Body of pancreas (tissue), 4 donors: Measurements from ENCODE around the gene DNAH5. TPM values are rescaled to one million over a fixed set of nuclear protein-coding genes. Genes with fewer than 3 reads are reported as not detected.

Experiments used
- ATAC-seq: fragments of 150-250 bp; one replicate; pipeline ENCODE4 v1.9.1; 2016
- DNase-seq, 4 donors: peaks; one replicate each; pipeline ENCODE4 v3.0.0-alpha.2; 2019
- H3K27ac ChIP-seq, 4 donors: fragments of 200-600 bp; sonication (generic); 1 replicate in 3 of 4; 2 replicates in 1 of 4; pipeline versions ENCODE4 v1.5.1 to v1.6.1; 2016 to 2019; ENCODE audit warnings: mild to moderate bottlenecking in 1 of 4, mixed read lengths in 1 of 4, moderate library complexity in 1 of 4
- H3K27me3 ChIP-seq, 2 donors: fragments of 200-600 bp; sonication (generic); one replicate each; pipeline ENCODE4 v1.6.0; 2016; ENCODE audit warnings: mild to moderate bottlenecking in 1 of 2
- H3K36me3 ChIP-seq, 2 donors: fragments of 200-600 bp; sonication (generic); replicated peaks in 1 of 2; 2 replicates each; pipeline ENCODE4 v1.5.1; 2016; ENCODE audit warnings: low read depth in 2 of 2; ENCODE audit not compliant: insufficient read depth in 1 of 2
- H3K4me1 ChIP-seq: fragments of 200-600 bp; sonication (generic); one replicate; pipeline ENCODE4 v1.6.0; 2016
- H3K4me3 ChIP-seq, 2 donors: fragments of 200-600 bp; sonication (generic); 1 replicate in 1 of 2; 2 replicates in 1 of 2; pipeline ENCODE4 v1.5.1; 2016 to 2019
- H3K9me3 ChIP-seq, 3 donors: fragments of 200-600 bp; sonication (generic); 1 replicate in 2 of 3; 2 replicates in 1 of 3; pipeline ENCODE4 v1.5.1; 2016
- POLR2A ChIP-seq, 3 donors: fragments of 450-650 bp; IDR thresholded peaks; one replicate each; pipeline ENCODE4 v1.6.1; 2016; ENCODE audit warnings: antibody characterized with exemption in 3 of 3, mild to moderate bottlenecking in 2 of 3
- whole genome bisulfite sequencing, 2 donors: methylation state at CpG; one replicate each; pipeline ENCODE4 v1.1.5; 2017; 5-methylcytosine and 5-hydroxymethylcytosine counted together
- intact Hi-C: fragments of 100-400 bp; cut with DNase I; formaldehyde crosslinking; loops from one replicate; pipeline ENCODE4 v1.15.1; 2023
- total RNA-seq, 2 donors: library from RNA; depleted of rRNA; stranded (reverse); fragments of >200 nt; gene quantifications; one replicate each; pipeline ENCODE4 v1.1.0, GENCODE V29; 2016
- TF ChIP-seq, protein P1 (sequence below), 7 experiments: fragments of 450-650 bp in 4 of 7; fragments of 200-600 bp in 3 of 7; sonication (generic) in 3 of 7; IDR thresholded peaks; one replicate each; pipeline ENCODE4 v1.5.1; 2016 to 2019; ENCODE audit warnings: antibody characterized with exemption in 7 of 7

DNAH5 gene
- total RNA-seq, 2 donors from 2014 or later = 0.99 to 2.6 TPM

DNA sequence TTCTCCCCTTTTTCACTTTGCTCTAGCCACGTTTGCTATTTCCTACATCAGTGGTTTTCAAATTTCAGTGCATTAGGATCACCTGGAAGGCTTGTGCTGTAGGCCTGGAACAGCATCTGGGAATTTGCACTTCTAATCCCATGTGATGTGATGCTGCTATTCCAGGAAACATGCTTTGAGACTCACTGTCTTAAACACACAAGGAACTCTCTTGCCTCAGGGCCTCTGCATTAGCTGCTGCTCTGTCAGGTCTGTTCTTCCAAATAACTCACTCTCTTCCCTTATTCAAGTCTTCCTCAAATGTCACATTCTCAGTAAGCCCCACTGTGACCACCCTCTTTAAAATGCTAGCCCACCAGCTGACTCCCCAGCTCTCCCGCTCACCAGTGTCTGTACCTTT is 204.0 kb downstream of the DNAH5 start:
- no peak for ATAC-seq
- Histone ChIP-seq H3K4me3 (no peak overlapping the region), H3K27me3 (no peaks in the 10 kb centered on the region), H3K4me1 (no peaks in the 10 kb centered on the region), H3K36me3 (no peaks in the 10 kb centered on the region), H3K9me3 (no peaks in the 10 kb centered on the region), H3K27ac (no peak overlapping the region)
- WGBS, 2 donors = 48 to 50% methylated on average over 2 of the region's 2 CpGs
- DNase-seq = no peak
- intact Hi-C loops = no loop called here
- no peak for TF ChIP-seq POLR2A (IDR thresholded peaks at IDR 0.05)
- TF ChIP-seq, protein P1, sequence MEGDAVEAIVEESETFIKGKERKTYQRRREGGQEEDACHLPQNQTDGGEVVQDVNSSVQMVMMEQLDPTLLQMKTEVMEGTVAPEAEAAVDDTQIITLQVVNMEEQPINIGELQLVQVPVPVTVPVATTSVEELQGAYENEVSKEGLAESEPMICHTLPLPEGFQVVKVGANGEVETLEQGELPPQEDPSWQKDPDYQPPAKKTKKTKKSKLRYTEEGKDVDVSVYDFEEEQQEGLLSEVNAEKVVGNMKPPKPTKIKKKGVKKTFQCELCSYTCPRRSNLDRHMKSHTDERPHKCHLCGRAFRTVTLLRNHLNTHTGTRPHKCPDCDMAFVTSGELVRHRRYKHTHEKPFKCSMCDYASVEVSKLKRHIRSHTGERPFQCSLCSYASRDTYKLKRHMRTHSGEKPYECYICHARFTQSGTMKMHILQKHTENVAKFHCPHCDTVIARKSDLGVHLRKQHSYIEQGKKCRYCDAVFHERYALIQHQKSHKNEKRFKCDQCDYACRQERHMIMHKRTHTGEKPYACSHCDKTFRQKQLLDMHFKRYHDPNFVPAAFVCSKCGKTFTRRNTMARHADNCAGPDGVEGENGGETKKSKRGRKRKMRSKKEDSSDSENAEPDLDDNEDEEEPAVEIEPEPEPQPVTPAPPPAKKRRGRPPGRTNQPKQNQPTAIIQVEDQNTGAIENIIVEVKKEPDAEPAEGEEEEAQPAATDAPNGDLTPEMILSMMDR (IDR thresholded peaks at IDR 0.05) = no peak

DNA sequence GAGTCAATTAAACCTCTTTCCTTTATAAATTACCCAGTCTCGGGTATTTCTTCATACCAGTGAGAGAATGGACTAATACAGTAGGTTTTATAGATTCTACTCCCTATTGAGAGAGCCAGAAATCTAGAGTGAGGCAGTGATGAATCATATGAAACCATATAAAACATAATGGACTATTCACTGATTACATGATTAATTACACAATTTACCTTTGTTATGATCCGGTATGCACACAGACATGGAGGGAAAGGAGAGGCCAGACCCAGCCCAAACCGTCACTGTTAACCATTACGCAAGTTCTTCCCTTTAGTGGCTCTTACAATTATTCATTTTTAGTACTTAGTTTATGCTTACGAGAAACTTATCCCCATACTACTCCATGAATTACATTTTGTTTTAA is 205.0 kb downstream of the DNAH5 start:
- TF ChIP-seq POLR2A (IDR thresholded peaks at IDR 0.05) = no peak
- TF ChIP-seq, protein P1 (IDR thresholded peaks at IDR 0.05) = no peak
- Histone ChIP-seq H3K4me3 (no peak overlapping the region), H3K27me3 (no peaks in the 10 kb centered on the region), H3K4me1 (no peaks in the 10 kb centered on the region), H3K36me3 (no peaks in the 10 kb centered on the region), H3K9me3 (no peaks in the 10 kb centered on the region), H3K27ac (no peak overlapping the region)
- DNase-seq (no peak), ATAC-seq (no peak)
- WGBS, 2 donors = 62 to 67% methylated on average over 5 of the region's 5 CpGs
- intact Hi-C loops = no loop called here

- ATAC-seq (no peak), DNase-seq (no peak)
- no peaks in the 10 kb centered on the region for H3K4me1 ChIP-seq
- intact Hi-C loops = no loop called here
- no peaks in the 10 kb centered on the region for H3K27me3 ChIP-seq
- H3K27ac ChIP-seq = no peak overlapping the region
- TF ChIP-seq POLR2A (IDR thresholded peaks at IDR 0.05) = no peak
- TF ChIP-seq, protein P1 (IDR thresholded peaks at IDR 0.05) = no peak
- H3K4me3 ChIP-seq = no peak overlapping the region
- no peaks in the 10 kb centered on the region for H3K36me3 ChIP-seq
- H3K9me3 ChIP-seq = no peaks in the 10 kb centered on the region
- WGBS, 2 donors = 81 to 90% methylated on average over 11 of the region's 11 CpGs
These were observed 208.8 kb downstream of the DNAH5 start for GRCh38 chr5:13735691-13736090.

DNA sequence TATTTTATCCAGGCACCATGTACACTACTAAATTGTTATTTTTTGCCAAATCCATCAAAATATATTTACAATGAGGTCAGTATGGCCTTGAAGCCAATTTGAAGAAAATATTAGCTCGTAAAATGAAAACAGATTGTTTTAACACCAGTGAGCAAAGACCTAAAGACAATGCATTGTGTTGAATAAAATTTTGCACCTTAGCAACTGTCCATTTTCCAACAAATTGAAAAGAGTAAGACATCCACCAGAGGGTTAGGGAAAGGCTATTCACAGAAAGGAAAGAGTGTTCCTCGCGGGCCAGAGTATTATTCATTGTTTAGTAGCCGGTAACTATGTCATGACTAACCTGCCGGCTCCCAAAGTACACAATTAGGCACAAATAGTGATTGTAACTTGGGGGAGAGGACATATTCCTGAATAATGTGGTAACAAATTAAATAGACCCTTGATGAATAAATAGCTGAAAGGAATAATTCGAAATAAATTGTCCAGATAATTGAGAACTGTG is 213.3 kb downstream of the DNAH5 start:
- 45 to 65% methylated on average over 6 of the region's 6 CpGs for WGBS, 2 donors
- ATAC-seq (no peak), DNase-seq (no peak)
- intact Hi-C loops = no loop called here
- Histone ChIP-seq H3K4me1 (no peaks in the 10 kb centered on the region), H3K27me3 (no peaks in the 10 kb centered on the region), H3K36me3 (no peaks in the 10 kb centered on the region), H3K4me3 (no peak overlapping the region), H3K27ac (no peak overlapping the region), H3K9me3 (no peaks in the 10 kb centered on the region)
- TF ChIP-seq POLR2A (IDR thresholded peaks at IDR 0.05) = no peak
- TF ChIP-seq, protein P1 (IDR thresholded peaks at IDR 0.05) = no peak

GRCh38 chr5:13708906-13709305 is 235.6 kb downstream of the DNAH5 start:
- DNase-seq = no peak
- H3K4me3 ChIP-seq = no peak overlapping the region

More at GRCh38 chr5:13708906-13709305, 235.6 kb downstream of the DNAH5 start:
- Histone ChIP-seq H3K9me3 (no peaks in the 10 kb centered on the region), H3K27me3 (no peaks in the 10 kb centered on the region), H3K27ac (no peak overlapping the region), H3K36me3 (no peaks in the 10 kb centered on the region), H3K4me1 (no peaks in the 10 kb centered on the region)
- no peak for TF ChIP-seq POLR2A (IDR thresholded peaks at IDR 0.05)
- TF ChIP-seq, protein P1 (IDR thresholded peaks at IDR 0.05) = no peak
- ATAC-seq = no peak
- WGBS, 2 donors = 14 to 16% methylated on average over 2 of the region's 2 CpGs
- intact Hi-C loops = no loop called here
